Loucy (cell line): ENCODE data around the gene SLC35A4.

Source experiments
- EZH2phosphoT487 ChIP-seq: fragments of 200-600 bp; IDR thresholded peaks from 2 replicates; pipeline ENCODE4 v1.6.1; 2018; ENCODE audit warnings: antibody characterized with exemption, mild to moderate bottlenecking, moderate library complexity, borderline replicate concordance
- TF ChIP-seq, protein P1 (sequence below): fragments of 200-600 bp; sonication (generic); conservative IDR thresholded peaks from 2 replicates; pipeline ENCODE4 v1.5.1; 2014; ENCODE audit warnings: mild to moderate bottlenecking, antibody characterized with exemption, low read length

DNA sequence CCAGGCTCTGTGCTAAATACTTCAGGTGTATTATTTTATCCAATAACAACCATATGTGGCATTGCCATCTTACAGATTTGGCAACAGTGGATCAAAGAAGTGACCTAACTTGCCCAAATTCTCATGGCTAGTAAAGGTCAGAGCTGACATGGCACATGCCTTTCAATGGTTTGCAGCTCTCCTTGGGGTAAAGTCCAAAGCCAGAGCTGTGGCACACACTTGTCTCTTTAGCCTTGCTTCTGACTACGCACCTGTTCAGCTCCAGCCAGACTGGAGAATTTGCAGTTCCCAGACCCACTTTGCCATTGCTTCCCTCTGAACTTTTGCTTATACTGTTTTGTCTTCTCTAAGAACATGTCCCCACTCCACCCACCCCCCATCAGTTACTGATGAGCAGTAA lies 5.9 kb downstream of the SLC35A4 start:
- TF ChIP-seq, protein P1, sequence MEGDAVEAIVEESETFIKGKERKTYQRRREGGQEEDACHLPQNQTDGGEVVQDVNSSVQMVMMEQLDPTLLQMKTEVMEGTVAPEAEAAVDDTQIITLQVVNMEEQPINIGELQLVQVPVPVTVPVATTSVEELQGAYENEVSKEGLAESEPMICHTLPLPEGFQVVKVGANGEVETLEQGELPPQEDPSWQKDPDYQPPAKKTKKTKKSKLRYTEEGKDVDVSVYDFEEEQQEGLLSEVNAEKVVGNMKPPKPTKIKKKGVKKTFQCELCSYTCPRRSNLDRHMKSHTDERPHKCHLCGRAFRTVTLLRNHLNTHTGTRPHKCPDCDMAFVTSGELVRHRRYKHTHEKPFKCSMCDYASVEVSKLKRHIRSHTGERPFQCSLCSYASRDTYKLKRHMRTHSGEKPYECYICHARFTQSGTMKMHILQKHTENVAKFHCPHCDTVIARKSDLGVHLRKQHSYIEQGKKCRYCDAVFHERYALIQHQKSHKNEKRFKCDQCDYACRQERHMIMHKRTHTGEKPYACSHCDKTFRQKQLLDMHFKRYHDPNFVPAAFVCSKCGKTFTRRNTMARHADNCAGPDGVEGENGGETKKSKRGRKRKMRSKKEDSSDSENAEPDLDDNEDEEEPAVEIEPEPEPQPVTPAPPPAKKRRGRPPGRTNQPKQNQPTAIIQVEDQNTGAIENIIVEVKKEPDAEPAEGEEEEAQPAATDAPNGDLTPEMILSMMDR = no peak
- TF ChIP-seq EZH2phosphoT487 = no peak
